A673 (cell line): ENCODE measurements around the gene UMODL1.

ENCODE experiments used
- CTCF ChIP-seq: fragments of 300-800, 200-600 bp; sonication (generic); conservative IDR thresholded peaks from 2 replicates; pipeline ENCODE4 v1.5.1; 2017; ENCODE audit warnings: low read depth, mild to moderate bottlenecking, antibody characterized with exemption, low read length, moderate library complexity, mixed read lengths
- EZH2 ChIP-seq: fragments of 200-600 bp; sonication (generic); IDR thresholded peaks from 2 replicates; pipeline ENCODE4 v1.6.1; 2017; ENCODE audit warnings: borderline replicate concordance, low read depth, mild to moderate bottlenecking, mixed read lengths, antibody characterized with exemption, low read length; ENCODE audit not compliant: poor library complexity, severe bottlenecking

GRCh38 chr21:42038826-42039425, 32.2 kb upstream of the UMODL1 start:
- no peak for TF ChIP-seq CTCF
- TF ChIP-seq EZH2 = no peak
